ENCODE measurements around the gene CELA2A. TPM values are rescaled to one million over a fixed set of nuclear protein-coding genes. Genes with fewer than 3 reads are reported as not detected.

CELA2A gene
- total RNA-seq, 1 donor from 2014 or later, result not detected

- H3K9me3 ChIP-seq (ENCODE audit: low read depth), result no peaks in the 10 kb centered on the region
- Mint-ChIP-seq H3K4me1 (peaks cover 15% of the 10 kb centered on the region), H3K9me3 (no peaks in the 10 kb centered on the region), H3K27me3 (ENCODE audit: insufficient read depth, low read depth) (peaks cover 10% of the 10 kb centered on the region), H3K27ac (no peak overlapping the region), H3K36me3 (no peaks in the 10 kb centered on the region), H3K4me3 (no peak overlapping the region)
- H3K4me3 ChIP-seq, result no peak overlapping the region
- no peaks in the 10 kb centered on the region for H4K20me1 ChIP-seq (ENCODE audit: low read depth)
- no peaks in the 10 kb centered on the region for H3K36me3 ChIP-seq
- H3K79me2 ChIP-seq (ENCODE audit: low read depth), result no peaks in the 10 kb centered on the region
- no peak overlapping the region for H2AFZ ChIP-seq (replicated peaks)
- no peaks in the 10 kb centered on the region for H3F3A ChIP-seq (ENCODE audit: low read depth)
- peak; percentile 90 for TF ChIP-seq CTCF (IDR thresholded peaks at IDR 0.05)
- TF ChIP-seq EZH2 (IDR thresholded peaks at IDR 0.05), result no peak
- H3K4me1 ChIP-seq, result no peaks in the 10 kb centered on the region
- no peak overlapping the region for H3K9ac ChIP-seq
- no peaks in the 10 kb centered on the region for H3K27me3 ChIP-seq
- H3K4me2 ChIP-seq, result no peak overlapping the region
- H3K27ac ChIP-seq, result no peak overlapping the region
- DNase-seq (ENCODE audit: low spot score), result peak; percentile 77
Observed at GRCh38 chr1:15430787-15431570, 25.6 kb upstream of the CELA2A start.

- Histone ChIP-seq H3K36me3 (no peaks in the 10 kb centered on the region), H3K4me3 (no peak overlapping the region), H2AFZ (replicated peaks) (no peak overlapping the region), H3K27ac (no peak overlapping the region), H3K27me3 (no peaks in the 10 kb centered on the region), H4K20me1 (ENCODE audit: low read depth) (no peaks in the 10 kb centered on the region), H3K9ac (no peak overlapping the region), H3K4me1 (no peaks in the 10 kb centered on the region), H3K79me2 (ENCODE audit: low read depth) (no peaks in the 10 kb centered on the region), H3K4me2 (no peak overlapping the region), H3K9me3 (ENCODE audit: low read depth) (no peaks in the 10 kb centered on the region), H3F3A (ENCODE audit: low read depth) (no peaks in the 10 kb centered on the region)
- Mint-ChIP-seq H3K27ac (no peak overlapping the region), H3K36me3 (no peaks in the 10 kb centered on the region), H3K4me3 (no peak overlapping the region), H3K27me3 (ENCODE audit: insufficient read depth, low read depth) (peaks cover 10% of the 10 kb centered on the region), H3K9me3 (no peaks in the 10 kb centered on the region), H3K4me1 (peaks cover 9% of the 10 kb centered on the region)
- TF ChIP-seq CTCF (IDR thresholded peaks at IDR 0.05), result no peak
- TF ChIP-seq EZH2phosphoT487 (IDR thresholded peaks at IDR 0.05), result no peak
- TF ChIP-seq EZH2 (IDR thresholded peaks at IDR 0.05), result no peak
- DNase-seq (ENCODE audit: low spot score), result no peak
Observed at GRCh38 chr1:15431571-15431948, 25.0 kb upstream of the CELA2A start.

- Mint-ChIP-seq H3K4me1 (peaks cover 10% of the 10 kb centered on the region), H3K36me3 (no peaks in the 10 kb centered on the region), H3K27ac (no peak overlapping the region), H3K9me3 (no peaks in the 10 kb centered on the region), H3K4me3 (no peak overlapping the region), H3K27me3 (ENCODE audit: insufficient read depth, low read depth) (peaks cover 13% of the 10 kb centered on the region)
- H3K79me2 ChIP-seq (ENCODE audit: low read depth), result no peaks in the 10 kb centered on the region
- no peak overlapping the region for H3K4me2 ChIP-seq
- no peaks in the 10 kb centered on the region for H3F3A ChIP-seq (ENCODE audit: low read depth)
- no peak overlapping the region for H3K4me3 ChIP-seq
- TF ChIP-seq CTCF (IDR thresholded peaks at IDR 0.05) (no peak), EZH2 (IDR thresholded peaks at IDR 0.05) (no peak), EZH2phosphoT487 (IDR thresholded peaks at IDR 0.05) (no peak)
- H3K4me1 ChIP-seq, result no peaks in the 10 kb centered on the region
- no peaks in the 10 kb centered on the region for H3K36me3 ChIP-seq
- no peak for DNase-seq (ENCODE audit: low spot score)
- H2AFZ ChIP-seq (replicated peaks), result no peak overlapping the region
- no peaks in the 10 kb centered on the region for H3K27me3 ChIP-seq
- no peaks in the 10 kb centered on the region for H3K9me3 ChIP-seq (ENCODE audit: low read depth)
- H4K20me1 ChIP-seq (ENCODE audit: low read depth), result no peaks in the 10 kb centered on the region
- H3K27ac ChIP-seq, result no peak overlapping the region
- no peak overlapping the region for H3K9ac ChIP-seq
Observed at GRCh38 chr1:15432324-15432723, 24.2 kb upstream of the CELA2A start.

Measured in neural progenitor cell (in vitro differentiated cells).